Ectodermal cell (in vitro differentiated cells): ENCODE measurements around the gene HPCAL1.

ENCODE experiments used
- H3K27ac ChIP-seq: 2 replicates; pipeline ENCODE4 v1.7.0; 2013; ENCODE audit warnings: mild to moderate bottlenecking, low read depth, low read length; ENCODE audit not compliant: insufficient read depth, poor library complexity, severe bottlenecking
- H3K27me3 ChIP-seq: 2 replicates; pipeline ENCODE4 v1.7.0; 2013; ENCODE audit warnings: mild to moderate bottlenecking, low read length; ENCODE audit not compliant: insufficient read depth, control insufficient read depth, poor library complexity, severe bottlenecking
- H3K36me3 ChIP-seq: one replicate; pipeline ENCODE4 v1.7.0; 2013; ENCODE audit warnings: low read length; ENCODE audit not compliant: control insufficient read depth, insufficient read depth
- H3K4me1 ChIP-seq: one replicate; pipeline ENCODE4 v1.7.0; 2013; ENCODE audit warnings: low read length; ENCODE audit not compliant: control insufficient read depth, insufficient read depth
- H3K4me3 ChIP-seq: 2 replicates; pipeline ENCODE4 v1.7.0; 2013; ENCODE audit warnings: low read depth, low read length, control low read depth; ENCODE audit not compliant: insufficient read depth
- H3K9me3 ChIP-seq: 2 replicates; pipeline ENCODE4 v1.7.0; 2013; ENCODE audit warnings: mild to moderate bottlenecking, low read length, moderate library complexity; ENCODE audit not compliant: control insufficient read depth
- WGBS, 2 experiments: methylation state at CpG; one replicate each; pipeline ENCODE4 v1.1.7; 2013; ENCODE audit warnings: missing lambda C conversion rate in 2 of 2; 5-methylcytosine and 5-hydroxymethylcytosine counted together

The HPCAL1 gene

GRCh38 chr2:10424916-10425505 is 122.3 kb downstream of the HPCAL1 start:
- Histone ChIP-seq H3K27me3 (no peaks in the 10 kb centered on the region), H3K27ac (no peak overlapping the region), H3K4me1 (peaks cover 9% of the 10 kb centered on the region), H3K4me3 (no peak overlapping the region), H3K9me3 (no peaks in the 10 kb centered on the region), H3K36me3 (no peaks in the 10 kb centered on the region)
- 90 to 91% methylated on average over 8 of the region's 8 CpGs for WGBS, 2 experiments

- WGBS, 2 experiments = 80 to 85% methylated on average over 10 of the region's 10 CpGs
- peaks cover 9% of the 10 kb centered on the region for H3K4me1 ChIP-seq
These were observed 123.0 kb downstream of the HPCAL1 start for GRCh38 chr2:10425699-10426098.

GRCh38 chr2:10426726-10427617 is 124.3 kb downstream of the HPCAL1 start:
- peaks cover 12% of the 10 kb centered on the region for H3K27me3 ChIP-seq
- H3K9me3 ChIP-seq = no peaks in the 10 kb centered on the region
- 93 to 95% methylated on average over 40 of the region's 40 CpGs for WGBS, 2 experiments
- H3K36me3 ChIP-seq = no peaks in the 10 kb centered on the region
- H3K4me1 ChIP-seq = peaks cover 9% of the 10 kb centered on the region
- peak overlapping the region; percentile 17 for H3K27ac ChIP-seq
- no peak overlapping the region for H3K4me3 ChIP-seq

More at GRCh38 chr2:10425699-10426098, 123.0 kb downstream of the HPCAL1 start:
- Histone ChIP-seq H3K27ac (no peak overlapping the region), H3K9me3 (no peaks in the 10 kb centered on the region), H3K4me3 (no peak overlapping the region), H3K27me3 (no peaks in the 10 kb centered on the region), H3K36me3 (no peaks in the 10 kb centered on the region)

- Histone ChIP-seq H3K4me3 (no peak overlapping the region), H3K27ac (no peak overlapping the region)
- 93% methylated on average over 17 of the region's 17 CpGs for WGBS, 2 experiments
These were observed 124.9 kb downstream of the HPCAL1 start for GRCh38 chr2:10427618-10427949.

GRCh38 chr2:10428355-10428754 is 125.7 kb downstream of the HPCAL1 start:
- Histone ChIP-seq H3K4me1 (peaks cover 13% of the 10 kb centered on the region), H3K9me3 (no peaks in the 10 kb centered on the region), H3K27ac (no peak overlapping the region), H3K4me3 (no peak overlapping the region), H3K27me3 (peaks cover 16% of the 10 kb centered on the region), H3K36me3 (no peaks in the 10 kb centered on the region)
- WGBS, 2 experiments = 95 to 97% methylated on average over 8 of the region's 8 CpGs

More at GRCh38 chr2:10427618-10427949, 124.9 kb downstream of the HPCAL1 start:
- Histone ChIP-seq H3K9me3 (no peaks in the 10 kb centered on the region), H3K4me1 (peaks cover 9% of the 10 kb centered on the region), H3K36me3 (no peaks in the 10 kb centered on the region), H3K27me3 (peaks cover 16% of the 10 kb centered on the region)

- Histone ChIP-seq H3K27ac (no peak overlapping the region), H3K4me1 (peaks cover 19% of the 10 kb centered on the region), H3K9me3 (no peaks in the 10 kb centered on the region), H3K4me3 (no peak overlapping the region), H3K36me3 (no peaks in the 10 kb centered on the region), H3K27me3 (peaks cover 16% of the 10 kb centered on the region)
- WGBS, 2 experiments = 91 to 95% methylated on average over 3 of the region's 3 CpGs
These were observed 126.2 kb downstream of the HPCAL1 start for GRCh38 chr2:10428924-10429323.

- Histone ChIP-seq H3K4me3 (no peak overlapping the region), H3K36me3 (no peaks in the 10 kb centered on the region), H3K4me1 (peaks cover 27% of the 10 kb centered on the region), H3K27ac (no peak overlapping the region), H3K9me3 (no peaks in the 10 kb centered on the region), H3K27me3 (peaks cover 16% of the 10 kb centered on the region)
- 89 to 94% methylated on average over 8 of the region's 8 CpGs for WGBS, 2 experiments
These were observed 128.3 kb downstream of the HPCAL1 start for GRCh38 chr2:10430886-10431622.

- Histone ChIP-seq H3K9me3 (no peaks in the 10 kb centered on the region), H3K4me1 (peaks cover 21% of the 10 kb centered on the region), H3K27ac (no peak overlapping the region), H3K27me3 (peaks cover 16% of the 10 kb centered on the region), H3K4me3 (no peak overlapping the region), H3K36me3 (no peaks in the 10 kb centered on the region)
- 81 to 84% methylated on average over 16 of the region's 16 CpGs for WGBS, 2 experiments
These were observed 129.1 kb downstream of the HPCAL1 start for GRCh38 chr2:10431797-10432196.

GRCh38 chr2:10432311-10433181 is 129.8 kb downstream of the HPCAL1 start:
- no peak overlapping the region for H3K27ac ChIP-seq
- no peaks in the 10 kb centered on the region for H3K36me3 ChIP-seq
- H3K9me3 ChIP-seq = no peaks in the 10 kb centered on the region
- peaks cover 18% of the 10 kb centered on the region for H3K4me1 ChIP-seq
- 43 to 44% methylated on average over 47 to 49 of the region's 49 CpGs for WGBS, 2 experiments
- peak overlapping the region; percentile 5 for H3K4me3 ChIP-seq
- H3K27me3 ChIP-seq = peaks cover 16% of the 10 kb centered on the region
